ENCODE data around the gene GNAS. TPM values are rescaled to one million over a fixed set of nuclear protein-coding genes. Genes with fewer than 3 reads are reported as not detected.

The GNAS gene
- total and polyA plus RNA-seq, 3 experiments from 2014 or later: 218 to 666 (median 637) TPM

GRCh38 chr20:58892141-58892931 is 39.8 kb downstream of the GNAS start:
- peaks cover 36% of the 10 kb centered on the region for H3K4me1 ChIP-seq (ENCODE audit: insufficient read depth, low read length)
- CTCF ChIA-PET: interaction anchor here (0.8 kb wide), 1 partner anchor 11 kb away, joined by 3 read pairs; no protein-coding TSS in a partner anchor
- no peaks in the 10 kb centered on the region for H3K9me3 ChIP-seq (ENCODE audit: low read length)
- Mint-ChIP-seq H3K27me3 (peaks cover 0 to 5% of the 10 kb centered on the region in 2 donors), H3K9me3 (peaks cover 0 to 5% (median 0%) of the 10 kb centered on the region in 5 donors), H3K4me1 (peaks cover 51 to 58% (median 56%) of the 10 kb centered on the region in 3 donors), H3K36me3 (peaks cover 0 to 37% (median 3%) of the 10 kb centered on the region in 3 donors), H3K27ac (peak overlapping the region; percentile 93 to 100 (median 98)), H3K4me3 (peak overlapping the region; percentile 88 to 98 (median 96))
- peak overlapping the region; percentile 89 for H3K27ac ChIP-seq (ENCODE audit: low read depth, low read length)
- H3K4me3 ChIP-seq (ENCODE audit: low read length): peak overlapping the region; percentile 70
- no peaks in the 10 kb centered on the region for H3K36me3 ChIP-seq (ENCODE audit: insufficient read depth, low read length)
- no peaks in the 10 kb centered on the region for H3K27me3 ChIP-seq (ENCODE audit: insufficient read depth, low read length, poor library complexity, severe bottlenecking)
- POLR2A ChIA-PET: interaction anchor here (1.1 to 1.4 kb wide), 3 partner anchors 89 to 151 kb away, joined by 3 to 11 read pairs (median 9); partner anchors contain the start of genes ATP5F1E and NELFCD
- DNase-seq: peak; percentile 62 to 85 (median 73)

- no peaks in the 10 kb centered on the region for H3K9me3 ChIP-seq (ENCODE audit: low read length)
- H3K4me1 ChIP-seq (ENCODE audit: insufficient read depth, low read length): peaks cover 32% of the 10 kb centered on the region
- CTCF ChIA-PET: interaction anchor here (0.8 kb wide), 1 partner anchor 10 kb away, joined by 3 read pairs; no protein-coding TSS in a partner anchor
- peak overlapping the region; percentile 88 to 98 (median 96) for H3K4me3 Mint-ChIP-seq
- no peaks in the 10 kb centered on the region for H3K27me3 ChIP-seq (ENCODE audit: insufficient read depth, low read length, poor library complexity, severe bottlenecking)
- no peak for DNase-seq
- peak overlapping the region; percentile 70 for H3K4me3 ChIP-seq (ENCODE audit: low read length)
- peak overlapping the region; percentile 89 for H3K27ac ChIP-seq (ENCODE audit: low read depth, low read length)
- H3K36me3 ChIP-seq (ENCODE audit: insufficient read depth, low read length): no peaks in the 10 kb centered on the region
- POLR2A ChIA-PET: interaction anchor here (1.0 to 1.1 kb wide), 2 partner anchors 15 to 150 kb away, joined by 3 read pairs; no protein-coding TSS in a partner anchor
- peaks cover 0 to 42% (median 6%) of the 10 kb centered on the region in 3 donors for H3K36me3 Mint-ChIP-seq
- H3K27me3 Mint-ChIP-seq: peaks cover 0 to 5% of the 10 kb centered on the region in 2 donors
- H3K4me1 Mint-ChIP-seq: peaks cover 56 to 58% (median 57%) of the 10 kb centered on the region in 3 donors
- H3K27ac Mint-ChIP-seq: peak overlapping the region; percentile 93 to 100 (median 98)
- H3K9me3 Mint-ChIP-seq: peaks cover 0 to 5% (median 0%) of the 10 kb centered on the region in 5 donors
Measured at GRCh38 chr20:58892932-58893224, 40.4 kb downstream of the GNAS start.

DNA sequence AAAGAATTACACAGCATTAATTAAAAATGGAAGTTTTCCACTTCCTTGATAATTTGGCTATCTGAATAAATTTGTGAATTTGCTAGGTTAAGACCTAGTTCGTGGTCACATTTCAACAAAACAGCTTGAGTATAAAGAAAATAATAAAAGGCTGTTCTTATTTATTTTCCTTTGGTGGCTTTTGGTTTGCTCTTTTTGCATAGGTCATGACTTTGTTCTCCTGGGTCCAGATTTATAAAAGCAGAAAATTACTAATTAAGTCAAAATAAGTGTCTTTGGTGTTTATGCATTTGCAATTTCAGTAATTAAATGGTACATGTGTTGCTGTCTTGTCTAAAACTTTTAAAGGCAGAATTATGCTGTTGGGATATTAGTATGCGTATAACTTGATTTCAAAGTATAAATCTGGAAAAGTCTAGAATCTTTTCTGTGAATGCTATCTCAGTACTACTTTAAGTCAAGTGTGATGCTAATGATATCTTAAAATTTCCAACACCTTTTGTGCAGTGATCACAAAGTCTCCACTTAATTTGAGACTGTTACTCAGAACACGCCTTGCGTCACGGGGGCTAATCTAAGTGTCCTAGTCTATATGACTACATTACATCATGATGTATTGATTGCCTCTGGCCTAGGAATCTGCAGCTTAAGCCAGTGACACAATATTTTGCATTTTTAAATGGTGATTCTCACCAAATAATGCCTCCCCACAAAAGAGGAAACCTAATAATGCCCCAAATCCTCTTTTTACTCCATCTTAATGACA is 41.0 kb downstream of the GNAS start:
- Mint-ChIP-seq H3K9me3 (peaks cover 0 to 5% (median 0%) of the 10 kb centered on the region in 5 donors), H3K27me3 (peaks cover 0 to 5% of the 10 kb centered on the region in 2 donors), H3K27ac (peak overlapping the region; percentile 61 to 93 (median 88)), H3K36me3 (peaks cover 0 to 45% (median 7%) of the 10 kb centered on the region in 3 donors), H3K4me1 (peaks cover 57 to 61% (median 58%) of the 10 kb centered on the region in 3 donors), H3K4me3 (peak overlapping the region; percentile 78 to 98 (median 95))
- Histone ChIP-seq H3K27me3 (ENCODE audit: insufficient read depth, low read length, poor library complexity, severe bottlenecking) (no peaks in the 10 kb centered on the region), H3K27ac (ENCODE audit: low read depth, low read length) (peak overlapping the region; percentile 89), H3K9me3 (ENCODE audit: low read length) (no peaks in the 10 kb centered on the region), H3K36me3 (ENCODE audit: insufficient read depth, low read length) (no peaks in the 10 kb centered on the region), H3K4me3 (ENCODE audit: low read length) (peak overlapping the region; percentile 70), H3K4me1 (ENCODE audit: insufficient read depth, low read length) (peaks cover 28% of the 10 kb centered on the region)
- peak in 1 of 5 donors; percentile 53 for DNase-seq
- ChIA-PET CTCF (interaction anchor here (0.8 kb wide), 1 partner anchor 10 kb away, joined by 3 read pairs; no protein-coding TSS in a partner anchor), POLR2A (interaction anchor here (1.0 to 1.1 kb wide), 2 partner anchors 14 to 150 kb away, joined by 3 read pairs; no protein-coding TSS in a partner anchor)

DNA sequence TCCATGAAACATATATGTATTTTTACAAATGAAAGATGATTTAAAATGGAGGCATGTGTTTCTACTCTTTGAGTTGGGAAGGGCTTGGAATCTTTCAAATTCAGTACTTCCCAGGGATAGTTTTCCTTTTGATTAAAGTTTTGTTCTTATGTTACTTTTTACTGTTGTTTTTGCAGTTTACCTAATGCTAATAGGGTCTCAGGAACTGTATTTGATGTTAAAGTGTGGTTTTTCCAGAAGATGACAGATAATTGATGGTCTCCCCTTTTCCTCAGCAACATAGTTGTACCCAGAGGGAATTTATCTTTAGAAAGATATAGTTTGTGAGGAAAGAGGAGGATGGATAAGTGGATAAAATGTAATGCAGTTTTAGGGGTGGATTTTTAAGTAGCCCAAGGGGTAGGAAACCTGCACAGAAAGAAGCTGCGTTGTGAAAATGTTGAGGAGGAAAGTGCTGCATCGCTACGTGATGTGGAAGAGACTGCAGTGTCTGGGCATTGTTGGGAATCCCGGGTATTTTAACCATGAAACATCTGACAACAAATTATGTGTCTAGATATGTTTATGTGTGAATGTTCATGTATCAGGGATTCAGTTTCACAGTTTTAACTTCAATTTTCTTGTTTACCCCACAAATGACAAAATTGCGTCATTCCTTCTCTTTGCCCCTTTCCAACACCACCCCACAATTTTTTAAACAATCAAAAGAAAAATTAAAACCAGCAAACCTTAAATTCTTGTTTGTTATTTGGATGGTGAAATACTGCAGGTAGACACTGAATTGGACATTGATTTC is 42.3 kb downstream of the GNAS start:
- ChIA-PET POLR2A (no interaction called here), CTCF (no interaction called here)
- Histone ChIP-seq H3K27ac (ENCODE audit: low read depth, low read length) (no peak overlapping the region), H3K4me3 (ENCODE audit: low read length) (peak overlapping the region; percentile 70), H3K4me1 (ENCODE audit: insufficient read depth, low read length) (peaks cover 32% of the 10 kb centered on the region), H3K36me3 (ENCODE audit: insufficient read depth, low read length) (no peaks in the 10 kb centered on the region), H3K9me3 (ENCODE audit: low read length) (no peaks in the 10 kb centered on the region), H3K27me3 (ENCODE audit: insufficient read depth, low read length, poor library complexity, severe bottlenecking) (no peaks in the 10 kb centered on the region)
- Mint-ChIP-seq H3K27me3 (peaks cover 0 to 5% of the 10 kb centered on the region in 2 donors), H3K36me3 (peaks cover 0 to 56% (median 9%) of the 10 kb centered on the region in 3 donors), H3K27ac (peak overlapping the region; percentile 61 to 93 (median 88)), H3K4me3 (peak overlapping the region; percentile 73 to 96 (median 83)), H3K9me3 (peaks cover 0 to 5% (median 0%) of the 10 kb centered on the region in 5 donors), H3K4me1 (peaks cover 66 to 73% (median 71%) of the 10 kb centered on the region in 3 donors)
- no peak for DNase-seq

DNA sequence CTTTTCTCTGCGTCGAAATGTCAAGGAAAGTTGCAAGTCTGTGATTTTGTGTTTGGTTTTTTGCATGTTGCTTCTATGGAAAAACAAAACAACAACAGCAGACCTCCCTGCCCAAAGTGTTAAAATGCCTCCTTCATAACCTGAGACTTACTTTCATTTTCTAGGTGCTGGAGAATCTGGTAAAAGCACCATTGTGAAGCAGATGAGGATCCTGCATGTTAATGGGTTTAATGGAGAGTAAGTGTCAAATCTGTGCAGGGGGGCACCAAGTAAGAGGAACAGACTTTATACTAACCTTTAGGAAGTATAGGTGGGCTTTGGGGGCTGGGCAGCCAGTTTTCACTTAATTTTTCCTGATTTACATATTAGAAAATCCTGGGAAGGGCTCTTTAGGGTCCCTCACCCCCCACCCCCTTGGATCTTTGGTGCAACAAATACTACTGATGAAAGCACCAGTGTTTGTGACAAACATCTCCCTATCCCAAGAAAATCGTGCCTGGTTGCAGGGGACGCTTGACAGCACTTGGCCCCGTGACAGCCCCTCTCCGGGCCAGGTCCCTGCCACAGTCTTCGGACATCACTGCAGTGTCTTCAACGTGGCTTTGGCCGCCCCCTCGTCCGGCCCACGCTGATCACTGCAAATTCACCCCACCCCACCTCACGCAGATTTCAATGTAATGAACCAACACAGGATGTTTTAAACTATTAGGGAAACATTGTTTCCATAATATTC is 43.1 kb downstream of the GNAS start:
- Mint-ChIP-seq H3K4me3 (peak overlapping the region; percentile 73 to 96 (median 83)), H3K27me3 (peaks cover 0 to 5% of the 10 kb centered on the region in 2 donors), H3K36me3 (peaks cover 0 to 62% (median 9%) of the 10 kb centered on the region in 3 donors), H3K4me1 (peaks cover 73 to 81% (median 79%) of the 10 kb centered on the region in 3 donors), H3K27ac (peak overlapping the region; percentile 61 to 95 (median 90)), H3K9me3 (peaks cover 0 to 3% (median 0%) of the 10 kb centered on the region in 5 donors)
- Histone ChIP-seq H3K27ac (ENCODE audit: low read depth, low read length) (no peak overlapping the region), H3K36me3 (ENCODE audit: insufficient read depth, low read length) (no peaks in the 10 kb centered on the region), H3K27me3 (ENCODE audit: insufficient read depth, low read length, poor library complexity, severe bottlenecking) (no peaks in the 10 kb centered on the region), H3K9me3 (ENCODE audit: low read length) (no peaks in the 10 kb centered on the region), H3K4me1 (ENCODE audit: insufficient read depth, low read length) (peaks cover 34% of the 10 kb centered on the region), H3K4me3 (ENCODE audit: low read length) (no peak overlapping the region)
- ChIA-PET CTCF (no interaction called here), POLR2A (no interaction called here)
- DNase-seq: no peak

- Histone ChIP-seq H3K4me1 (ENCODE audit: insufficient read depth, low read length) (peaks cover 34% of the 10 kb centered on the region), H3K9me3 (ENCODE audit: low read length) (no peaks in the 10 kb centered on the region), H3K27ac (ENCODE audit: low read depth, low read length) (no peak overlapping the region), H3K4me3 (ENCODE audit: low read length) (no peak overlapping the region), H3K27me3 (ENCODE audit: insufficient read depth, low read length, poor library complexity, severe bottlenecking) (no peaks in the 10 kb centered on the region), H3K36me3 (ENCODE audit: insufficient read depth, low read length) (no peaks in the 10 kb centered on the region)
- ChIA-PET POLR2A (interaction anchor here (0.6 to 0.8 kb wide), 2 partner anchors 24 to 136 kb away, joined by 3 to 4 read pairs; partner anchors contain the start of gene ATP5F1E), CTCF (interaction anchor here (1.0 kb wide), 1 partner anchor 85 kb away, joined by 3 read pairs; no protein-coding TSS in a partner anchor)
- peak overlapping the region; percentile 40 to 95 (median 81) for H3K27ac Mint-ChIP-seq
- H3K4me1 Mint-ChIP-seq: peaks cover 81 to 90% (median 89%) of the 10 kb centered on the region in 3 donors
- H3K9me3 Mint-ChIP-seq: peaks cover 0 to 2% (median 0%) of the 10 kb centered on the region in 5 donors
- no peak overlapping the region for H3K4me3 Mint-ChIP-seq
- peaks cover 0 to 71% (median 9%) of the 10 kb centered on the region in 3 donors for H3K36me3 Mint-ChIP-seq
- DNase-seq: no peak
- peaks cover 0 to 4% of the 10 kb centered on the region in 2 donors for H3K27me3 Mint-ChIP-seq
Measured at GRCh38 chr20:58896820-58897219, 44.3 kb downstream of the GNAS start.
